GM18858 (cell line): ENCODE data around the gene INTS6.

ENCODE experiments used
- ATAC-seq: cut with Tn5 transposase; IDR thresholded peaks from one replicate; pipeline ENCODE4 v1.9.1; 2021; ENCODE audit not compliant: unreplicated experiment

The INTS6 gene

GRCh38 chr13:51452361-51453206 is at the start of gene INTS6:
Gene INTS6, minus strand, starts transcription at chr13:51453036. Its CDS starts 511 bp downstream, at chr13:51452525.
- ATAC-seq: peak; percentile 60

DNA sequence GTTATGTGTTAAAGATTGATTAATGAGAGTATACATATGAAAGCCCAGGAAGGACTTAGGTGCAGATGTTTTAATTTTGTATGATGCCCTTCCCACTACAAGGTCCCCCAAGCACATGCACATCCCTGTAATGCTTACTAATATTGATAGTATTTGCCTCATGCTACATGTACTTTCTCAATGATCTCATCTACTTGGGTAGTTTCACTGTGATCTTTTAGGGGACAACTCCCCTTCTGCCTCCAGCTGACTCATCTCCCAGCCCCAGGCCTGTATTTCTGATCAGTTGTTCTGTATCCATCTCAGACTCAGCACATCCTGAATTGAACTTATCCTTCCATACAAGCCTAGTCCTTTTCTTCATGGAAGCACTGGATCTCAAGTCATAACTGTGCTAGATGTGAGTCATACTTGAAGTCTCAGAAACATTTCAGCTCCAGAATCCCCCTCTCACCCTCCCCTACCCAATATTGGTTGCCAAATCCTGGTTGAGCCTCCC is 49.4 kb upstream of the INTS6 start:
- ATAC-seq: peak; percentile 99

DNA sequence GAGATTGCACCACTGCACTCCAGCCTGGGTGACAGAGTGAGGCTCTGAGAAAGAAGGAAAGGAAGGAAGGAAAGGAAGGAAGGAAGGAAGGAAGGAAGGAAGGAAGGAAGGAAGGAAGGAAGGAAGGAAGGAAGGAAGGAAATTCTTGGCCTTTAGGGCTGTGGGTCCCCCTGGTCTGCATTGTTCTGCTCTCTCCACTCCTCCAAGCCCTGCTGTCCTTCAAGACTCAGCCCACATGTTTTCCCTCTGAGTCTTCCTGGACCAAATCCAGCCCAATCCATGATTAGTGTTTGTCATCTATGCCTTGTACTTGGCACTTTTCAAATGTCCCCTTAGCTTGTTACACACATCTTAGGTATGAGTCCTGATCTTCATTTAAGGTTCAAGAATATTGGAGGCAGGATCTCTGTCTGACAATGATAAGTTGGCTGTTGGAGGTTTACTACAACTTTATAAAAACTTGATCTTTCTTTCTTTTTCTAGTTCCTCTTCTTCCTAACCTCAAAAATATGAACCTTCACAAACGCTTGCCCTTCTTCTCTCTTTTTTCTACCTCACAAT is 48.8 kb upstream of the INTS6 start:
- ATAC-seq: peak; percentile 10

GRCh38 chr13:51501096-51501495 is 48.3 kb upstream of the INTS6 start:
- no peak for ATAC-seq

GRCh38 chr13:51500687-51501086 is 47.9 kb upstream of the INTS6 start:
- no peak for ATAC-seq

GRCh38 chr13:51499841-51500240 is 47.0 kb upstream of the INTS6 start:
- ATAC-seq: no peak

- ATAC-seq: no peak
These were observed 42.5 kb upstream of the INTS6 start for GRCh38 chr13:51495316-51495715.

GRCh38 chr13:51494156-51494555 is 41.3 kb upstream of the INTS6 start:
- no peak for ATAC-seq

GRCh38 chr13:51488212-51488611 is 35.4 kb upstream of the INTS6 start:
- no peak for ATAC-seq

DNA sequence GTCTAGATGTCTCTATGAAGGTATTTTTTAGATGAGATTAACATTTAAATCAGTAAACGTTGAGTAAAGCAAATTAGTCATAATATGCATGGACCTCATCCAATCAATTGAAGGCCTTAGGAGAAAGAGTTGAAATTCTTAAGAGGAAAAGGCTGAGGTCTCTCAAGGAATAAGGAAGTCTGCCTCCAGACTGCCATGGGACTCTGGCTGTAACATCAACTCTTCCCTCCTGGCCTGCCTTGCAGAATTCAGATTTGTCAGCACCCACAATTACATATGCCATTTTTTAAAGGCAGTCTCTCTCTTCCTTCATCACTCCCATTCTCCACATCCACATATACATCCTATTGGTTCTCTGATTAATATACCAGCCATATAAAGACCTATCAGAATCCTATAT is 28.8 kb upstream of the INTS6 start:
- no peak for ATAC-seq

- ATAC-seq: no peak
These were observed 26.3 kb upstream of the INTS6 start for GRCh38 chr13:51479199-51479523.

- ATAC-seq: no peak
These were observed 25.8 kb upstream of the INTS6 start for GRCh38 chr13:51478418-51479198.

DNA sequence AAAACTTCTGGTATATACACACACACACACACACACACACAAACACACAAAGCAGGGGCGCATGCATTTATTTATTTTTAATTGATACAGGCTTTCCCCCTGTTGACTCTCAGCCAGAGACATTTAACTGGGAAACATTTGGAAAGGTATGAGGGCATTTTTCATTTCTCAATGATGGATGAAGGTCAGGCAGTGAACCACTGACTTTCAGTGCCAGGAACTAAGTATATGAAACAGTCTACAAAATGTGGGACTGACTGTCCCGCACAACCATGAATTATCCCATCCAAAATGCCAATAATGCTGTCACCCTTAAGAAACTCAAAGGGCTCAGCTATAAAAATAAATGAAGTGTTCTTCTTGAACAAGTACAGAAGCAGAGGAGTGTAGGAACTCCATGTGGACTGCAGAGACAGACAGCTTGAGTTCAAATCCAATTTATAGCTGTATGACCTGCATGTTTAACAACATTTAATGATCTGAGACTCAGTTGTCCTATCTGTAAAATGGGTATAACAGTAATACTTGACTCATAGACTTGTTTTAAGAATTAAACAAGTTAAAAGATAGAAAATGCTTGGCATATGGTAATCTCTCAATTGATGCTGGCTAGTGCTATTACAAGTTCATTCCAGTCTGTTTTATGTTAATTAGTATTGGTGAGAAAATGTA is 25.0 kb upstream of the INTS6 start:
- no peak for ATAC-seq

DNA sequence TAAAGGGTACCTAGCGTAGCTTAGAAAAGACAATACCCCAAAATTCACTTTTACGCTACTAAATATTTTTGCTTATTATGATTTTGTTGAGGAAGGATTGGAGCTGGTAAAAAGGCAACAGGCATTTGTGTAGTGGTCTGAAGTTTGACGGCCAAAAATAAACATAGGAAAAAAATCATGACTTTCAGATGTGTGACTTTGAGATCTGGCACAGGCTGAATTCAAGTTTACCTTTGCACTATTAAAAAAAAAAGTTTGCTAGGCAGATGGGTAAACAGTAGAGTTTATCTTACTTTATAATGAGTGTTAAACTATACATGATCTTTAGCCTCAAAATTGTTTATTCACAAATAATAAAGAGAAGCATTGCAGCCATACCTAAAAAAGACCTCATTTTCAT is 24.3 kb upstream of the INTS6 start:
- ATAC-seq: no peak

DNA sequence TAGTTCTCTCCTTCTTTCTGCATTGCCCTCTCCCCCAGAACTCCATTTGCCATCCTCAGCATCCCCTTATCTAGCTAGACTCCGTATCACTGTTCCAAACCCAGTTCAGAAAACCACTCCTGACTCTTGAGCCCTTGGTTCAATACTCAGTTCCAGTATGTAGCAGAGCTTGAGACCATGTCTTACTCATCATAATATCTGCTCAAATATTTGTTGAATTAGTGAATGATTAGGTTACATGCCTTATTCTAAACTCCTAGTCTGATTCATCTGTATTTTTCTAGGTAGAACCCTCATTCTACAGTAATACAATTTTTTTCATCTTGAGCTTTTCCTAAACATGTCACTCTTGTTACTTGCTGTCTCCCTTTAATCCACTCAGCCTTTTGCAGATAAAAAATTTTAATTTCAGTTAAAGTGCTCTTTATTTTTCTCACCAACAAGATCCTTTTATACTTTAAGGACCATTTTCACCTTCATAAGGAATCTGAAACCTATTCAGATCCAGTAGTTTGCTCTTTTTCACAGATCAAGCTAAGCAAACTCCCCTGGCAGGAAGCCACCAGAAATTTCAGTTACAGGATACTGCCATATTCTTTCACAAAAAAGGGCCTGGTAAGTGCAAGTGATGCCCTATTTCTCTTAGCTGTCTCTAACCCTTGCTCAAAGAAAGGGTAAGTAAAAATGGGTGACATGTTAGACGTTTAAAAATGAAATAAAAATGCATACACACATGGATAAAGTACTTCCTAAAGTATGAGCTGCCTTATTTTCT is 23.1 kb upstream of the INTS6 start:
- no peak for ATAC-seq

DNA sequence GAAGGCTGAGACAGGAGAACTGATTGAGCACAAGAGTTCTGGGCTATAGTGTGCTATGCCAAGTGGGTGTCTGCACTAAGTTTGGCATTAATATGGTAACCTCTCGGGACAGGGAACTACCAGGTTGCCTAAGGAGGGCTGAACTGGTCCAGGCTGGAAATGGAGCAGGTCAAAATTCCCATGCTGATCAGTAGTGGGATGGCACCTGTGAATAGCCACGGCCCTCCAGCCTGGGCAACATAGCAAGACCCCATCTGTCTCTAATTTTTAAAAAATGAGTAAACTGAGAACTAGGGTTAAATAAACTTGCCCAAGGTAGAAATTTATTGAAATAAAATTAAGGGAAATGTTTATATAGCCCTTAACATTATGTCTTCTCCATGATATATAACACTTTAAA is 17.0 kb upstream of the INTS6 start:
- ATAC-seq: no peak

DNA sequence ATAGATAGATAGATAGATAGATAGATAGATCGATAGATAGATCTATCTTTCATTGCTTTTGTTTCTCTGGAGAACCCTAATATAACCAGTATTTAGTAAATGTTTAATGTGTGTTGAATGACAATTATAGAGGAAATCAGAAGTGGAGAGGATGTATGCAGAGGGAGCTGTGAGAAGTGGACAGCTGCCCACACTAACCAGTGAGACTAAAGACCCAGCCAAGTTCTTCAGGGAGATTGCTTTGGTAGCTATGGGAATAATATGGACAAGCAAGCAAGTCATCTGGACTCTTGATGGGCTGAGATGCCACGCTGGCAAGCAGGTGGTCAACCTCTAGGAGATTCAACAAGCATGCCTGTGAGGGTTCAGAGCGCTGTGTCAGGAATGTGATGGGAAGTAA is 14.9 kb upstream of the INTS6 start:
- ATAC-seq: no peak

DNA sequence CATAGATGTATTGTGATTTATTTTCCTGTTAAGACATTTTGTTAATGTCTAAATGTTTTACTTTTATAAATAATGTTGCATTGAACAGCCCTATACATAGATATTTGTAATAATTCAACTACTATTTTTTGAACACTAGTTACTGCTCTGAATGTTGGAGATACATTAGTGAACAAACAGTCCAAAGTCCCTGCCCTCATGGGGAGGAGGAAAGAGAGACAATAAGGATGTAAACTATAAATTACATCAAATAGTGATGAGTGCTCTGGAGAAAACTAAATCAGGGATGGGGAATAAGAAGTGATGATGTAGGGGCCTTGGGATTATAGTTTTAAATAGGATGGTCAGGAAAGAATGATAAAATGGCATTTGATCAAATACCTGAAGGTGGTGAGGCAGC is 12.3 kb upstream of the INTS6 start:
- no peak for ATAC-seq

- ATAC-seq: no peak
These were observed 4.4 kb upstream of the INTS6 start for GRCh38 chr13:51457086-51457815.

DNA sequence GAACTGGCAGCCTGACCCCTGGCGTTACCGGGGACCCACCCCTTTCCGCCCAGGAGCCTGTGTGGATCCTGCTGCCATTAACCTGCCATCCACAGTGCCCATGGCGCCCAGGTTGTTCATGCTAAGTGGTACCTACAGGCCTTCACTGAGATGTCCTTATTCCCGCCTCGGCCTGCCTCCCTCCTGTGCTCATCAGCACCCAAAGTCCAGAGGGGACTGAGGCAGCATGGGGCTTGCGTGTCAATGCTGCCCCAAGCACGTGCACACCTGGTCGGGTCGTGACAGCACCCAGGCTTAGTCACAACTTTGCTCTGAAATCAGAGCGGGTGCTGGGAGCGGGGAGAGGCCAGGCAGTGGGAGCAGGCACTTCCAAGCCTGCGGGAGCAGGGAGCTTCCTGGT is 3.7 kb upstream of the INTS6 start:
- no peak for ATAC-seq
